ENCODE results near the gene NRAP.

- TF ChIP-seq CTCF (IDR thresholded peaks at IDR 0.05) (no peak), ZFX (IDR thresholded peaks at IDR 0.05; ENCODE audit: borderline replicate concordance) (no peak)
These were observed 63.3 kb downstream of the NRAP start for GRCh38 chr10:113600569-113600968.

Data from 22Rv1 (cell line).